GM18870 (cell line): Measurements from ENCODE around the gene RPL3.
"Not testable (repeated sequence)": the region's sequence is repeated elsewhere in the genome, so short reads cannot be mapped to it uniquely, and the experiment has no call there.

Experiments used
- ATAC-seq: cut with Tn5 transposase; IDR thresholded peaks from one replicate; pipeline ENCODE4 v1.9.1; 2021; ENCODE audit warnings: moderate library complexity; ENCODE audit not compliant: unreplicated experiment

RPL3 gene

DNA sequence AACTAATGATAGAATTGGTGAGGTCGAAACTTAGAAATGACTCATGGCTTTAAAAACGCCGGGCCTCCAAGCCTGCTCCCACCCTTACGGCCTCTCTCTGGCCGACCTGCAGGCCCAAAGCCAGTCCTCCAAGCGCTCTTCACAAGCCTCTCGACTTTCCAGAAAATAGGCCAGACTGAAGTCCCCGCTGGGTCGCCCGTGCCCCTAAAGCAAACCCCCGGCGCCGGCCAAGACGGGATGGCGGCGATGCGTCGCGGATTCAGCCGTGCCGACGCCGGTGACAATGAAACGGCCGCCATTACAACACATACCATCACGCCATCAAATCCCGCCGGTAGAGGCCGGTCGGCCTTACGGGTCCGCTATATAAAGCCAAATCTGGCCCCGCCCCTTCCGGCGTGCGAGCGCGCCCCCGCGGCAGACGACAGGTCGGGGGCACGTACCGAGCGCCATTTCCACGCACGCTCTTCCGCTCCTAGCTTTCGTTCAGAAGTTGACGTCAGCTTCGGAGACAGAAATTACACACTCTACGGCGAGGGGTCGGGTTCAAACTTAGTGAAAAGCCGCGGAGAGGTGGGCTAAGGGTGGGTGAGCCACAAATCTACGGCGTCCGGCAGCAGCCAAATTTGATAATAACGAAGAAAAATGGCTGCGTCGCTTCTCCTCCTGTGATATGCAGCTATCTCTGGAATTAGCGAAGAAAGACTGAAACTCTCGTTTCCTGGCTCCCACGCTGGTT, at the start of gene RPL3:
Gene RPL3, minus strand, starts transcription at position 340 of the 739 bp plus-strand sequence. Its CDS starts 26 bp downstream, at position 314.
- peak; percentile 81 for ATAC-seq

- no peak for ATAC-seq
Measured at GRCh38 chr22:39369186-39369585, 49.8 kb upstream of the RPL3 start.

GRCh38 chr22:39368461-39368911, 49.1 kb upstream of the RPL3 start:
- no peak for ATAC-seq

DNA sequence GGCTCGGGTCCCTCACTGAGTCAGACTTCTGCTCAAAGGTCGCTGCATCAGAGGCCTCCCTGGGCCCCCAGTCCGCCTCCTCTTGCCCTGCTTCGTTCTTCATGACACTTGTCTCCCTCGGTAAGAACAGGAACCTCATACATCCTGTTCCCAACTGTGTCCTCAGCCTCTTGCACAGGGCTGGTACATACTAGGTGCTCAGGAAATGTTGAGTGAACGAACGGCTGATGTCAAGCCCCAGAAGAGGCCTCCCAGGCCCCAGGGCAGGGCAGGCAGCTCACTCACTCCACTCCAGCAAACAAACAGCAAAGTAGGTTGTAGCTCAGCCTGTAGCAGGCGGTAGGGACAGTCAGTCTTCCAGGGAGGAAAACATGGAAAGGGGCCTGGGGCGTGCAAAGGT, 47.6 kb upstream of the RPL3 start:
- ATAC-seq = no peak

- no peak for ATAC-seq
Measured at GRCh38 chr22:39365492-39365780, 46.0 kb upstream of the RPL3 start.

- no peak for ATAC-seq
Measured at GRCh38 chr22:39364714-39365491, 45.5 kb upstream of the RPL3 start.

- no peak for ATAC-seq
Measured at GRCh38 chr22:39363751-39364515, 44.5 kb upstream of the RPL3 start.

DNA sequence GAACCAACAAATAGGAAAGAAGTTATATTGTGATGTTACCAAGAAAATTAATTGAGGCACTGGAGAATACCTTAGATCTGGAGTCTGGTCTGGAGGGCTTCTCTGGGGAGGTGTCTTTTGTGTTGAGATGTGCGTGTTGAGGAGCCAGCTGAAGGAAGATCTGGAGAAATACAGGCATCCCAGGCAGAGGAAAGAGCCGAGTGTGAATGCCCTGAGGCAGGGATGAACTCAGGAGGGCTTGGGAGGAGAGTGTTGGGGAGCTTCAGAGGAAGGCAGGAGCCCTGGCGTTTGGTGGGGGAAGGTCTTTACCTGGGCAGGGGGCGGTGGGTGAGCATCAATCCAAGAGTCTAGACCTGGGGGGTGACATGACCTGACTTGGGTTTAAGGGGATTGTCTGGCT, 43.5 kb upstream of the RPL3 start:
- no peak for ATAC-seq

DNA sequence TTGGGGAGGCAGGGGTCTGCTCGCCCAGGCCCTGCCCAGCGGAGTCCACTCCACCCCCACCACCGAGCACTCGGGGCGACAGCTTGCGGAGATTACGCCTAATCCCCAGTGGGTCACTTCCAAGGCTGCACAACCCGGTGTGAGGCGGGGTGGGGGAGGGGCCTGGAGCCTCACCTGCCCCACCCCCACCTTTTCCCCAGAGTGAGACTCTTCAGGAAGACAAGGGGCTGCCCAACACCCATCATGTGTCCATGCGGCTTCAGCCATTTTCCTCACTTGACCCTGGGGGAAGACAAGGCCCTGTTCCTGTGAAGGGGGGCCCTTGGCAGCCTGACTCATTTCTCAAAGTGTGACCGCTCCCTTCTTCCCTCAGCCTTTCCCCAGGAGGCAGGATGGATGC, 42.8 kb upstream of the RPL3 start:
- no peak for ATAC-seq

- ATAC-seq = no peak
Measured at GRCh38 chr22:39361496-39361895, 42.1 kb upstream of the RPL3 start.

DNA sequence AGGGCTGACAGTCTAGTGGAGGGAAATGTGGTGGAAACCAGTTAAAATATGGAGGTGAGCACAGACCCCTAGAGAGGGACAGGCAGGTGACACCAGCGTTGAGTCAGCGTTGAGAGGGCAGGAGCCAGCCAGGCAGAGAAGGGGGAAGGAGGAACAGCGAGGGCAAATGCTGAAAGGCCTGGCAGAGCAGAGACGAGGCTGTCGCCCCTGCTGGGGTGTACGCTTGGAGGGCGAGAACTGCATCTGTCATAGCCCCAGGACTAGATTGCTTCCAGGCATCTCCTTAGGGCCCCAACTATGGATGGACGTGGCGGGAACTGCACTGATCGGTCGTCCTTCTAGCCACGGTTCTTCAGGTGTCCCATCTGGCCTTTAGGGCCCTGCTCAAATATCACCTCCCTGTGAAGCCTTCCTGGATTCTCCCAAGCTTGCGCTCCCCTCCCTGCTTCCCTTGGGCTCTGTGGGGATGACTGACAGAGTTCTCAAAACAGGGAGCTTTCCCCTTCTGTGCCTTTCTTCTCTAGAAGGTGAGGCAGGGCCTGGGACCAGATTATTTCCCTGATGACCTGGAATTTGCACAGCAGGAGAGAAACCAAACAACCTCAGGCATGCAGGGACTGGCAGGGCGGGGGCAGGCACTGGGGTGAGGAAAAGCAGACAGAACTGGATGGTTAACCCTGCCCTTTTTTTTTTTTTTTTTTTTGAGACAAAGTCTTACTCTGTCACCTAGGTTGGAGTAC, 41.4 kb upstream of the RPL3 start:
- ATAC-seq = no peak

DNA sequence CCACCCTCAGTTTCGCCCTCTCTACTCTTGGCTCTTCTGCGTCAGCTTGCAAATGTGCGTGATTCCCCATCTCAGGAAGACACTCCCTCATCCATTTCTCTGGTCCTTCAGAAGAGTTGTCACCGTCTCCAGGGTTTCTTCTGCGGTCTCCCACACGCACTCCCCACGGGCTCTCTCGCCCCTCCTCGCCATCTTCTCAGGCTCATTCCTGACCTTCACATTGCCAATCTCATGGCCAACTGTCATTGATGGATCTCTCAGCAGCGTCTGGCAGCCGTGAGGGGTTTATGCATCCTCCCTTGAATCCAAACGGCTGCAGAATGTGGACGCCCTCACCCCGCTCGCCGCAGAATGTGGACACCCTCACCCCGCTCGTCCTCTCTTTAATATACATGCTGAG, 40.8 kb upstream of the RPL3 start:
- no peak for ATAC-seq

GRCh38 chr22:39359659-39360195, 40.3 kb upstream of the RPL3 start:
- no peak for ATAC-seq

GRCh38 chr22:39358197-39358596, 38.8 kb upstream of the RPL3 start:
- ATAC-seq = not testable (repeated sequence)

GRCh38 chr22:39357110-39358108, 38.0 kb upstream of the RPL3 start:
- ATAC-seq = not testable (repeated sequence)

DNA sequence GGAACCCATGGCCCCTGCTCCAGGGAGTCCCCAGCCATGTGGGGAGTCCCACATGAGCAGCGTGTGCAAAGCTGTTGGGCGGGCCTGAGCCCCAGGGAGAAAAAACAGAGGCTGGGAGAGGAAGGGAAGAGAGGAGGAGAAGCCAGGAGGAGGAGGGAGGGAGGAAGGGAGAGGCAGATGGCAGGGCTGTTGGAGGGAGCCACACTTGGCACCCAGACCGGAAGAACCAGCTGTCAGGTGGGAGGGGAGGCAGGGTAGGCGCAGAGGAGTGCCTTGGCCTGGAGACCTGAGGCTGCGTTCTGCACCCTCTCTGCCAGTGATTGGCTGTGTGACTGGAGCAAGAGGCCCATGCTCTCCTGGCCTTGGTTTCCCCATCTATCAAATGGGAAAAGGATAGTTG, 37.0 kb upstream of the RPL3 start:
- ATAC-seq = no peak

DNA sequence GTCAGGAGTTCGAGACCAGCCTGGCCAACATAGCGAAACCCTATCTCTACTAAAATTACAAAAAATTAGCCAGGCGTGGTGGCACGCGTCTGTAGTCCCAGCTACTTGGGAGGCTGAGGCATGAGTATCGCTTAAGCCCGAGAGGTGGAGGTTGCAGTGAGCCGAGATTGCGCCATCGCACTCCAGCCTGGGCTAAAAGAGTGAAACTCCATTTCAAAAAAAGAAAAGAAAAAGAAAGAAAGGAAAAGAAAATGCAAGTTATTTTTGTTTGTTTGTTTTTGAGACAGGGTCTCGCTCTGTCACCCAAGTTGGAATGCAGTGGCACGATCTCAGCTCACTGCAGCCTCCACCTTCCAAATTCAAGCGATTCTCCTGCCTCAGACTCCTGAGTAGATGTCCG, 36.4 kb upstream of the RPL3 start:
- not testable (repeated sequence) for ATAC-seq

GRCh38 chr22:39355080-39355479, 35.7 kb upstream of the RPL3 start:
- no peak for ATAC-seq

GRCh38 chr22:39353346-39353745, 33.9 kb upstream of the RPL3 start:
- no peak for ATAC-seq
